Measurements from ENCODE around the gene ADI1.
"Not testable (repeated sequence)": the region's sequence is repeated elsewhere in the genome, so short reads cannot be mapped to it uniquely, and the experiment has no call there.

ADI1 gene

DNA sequence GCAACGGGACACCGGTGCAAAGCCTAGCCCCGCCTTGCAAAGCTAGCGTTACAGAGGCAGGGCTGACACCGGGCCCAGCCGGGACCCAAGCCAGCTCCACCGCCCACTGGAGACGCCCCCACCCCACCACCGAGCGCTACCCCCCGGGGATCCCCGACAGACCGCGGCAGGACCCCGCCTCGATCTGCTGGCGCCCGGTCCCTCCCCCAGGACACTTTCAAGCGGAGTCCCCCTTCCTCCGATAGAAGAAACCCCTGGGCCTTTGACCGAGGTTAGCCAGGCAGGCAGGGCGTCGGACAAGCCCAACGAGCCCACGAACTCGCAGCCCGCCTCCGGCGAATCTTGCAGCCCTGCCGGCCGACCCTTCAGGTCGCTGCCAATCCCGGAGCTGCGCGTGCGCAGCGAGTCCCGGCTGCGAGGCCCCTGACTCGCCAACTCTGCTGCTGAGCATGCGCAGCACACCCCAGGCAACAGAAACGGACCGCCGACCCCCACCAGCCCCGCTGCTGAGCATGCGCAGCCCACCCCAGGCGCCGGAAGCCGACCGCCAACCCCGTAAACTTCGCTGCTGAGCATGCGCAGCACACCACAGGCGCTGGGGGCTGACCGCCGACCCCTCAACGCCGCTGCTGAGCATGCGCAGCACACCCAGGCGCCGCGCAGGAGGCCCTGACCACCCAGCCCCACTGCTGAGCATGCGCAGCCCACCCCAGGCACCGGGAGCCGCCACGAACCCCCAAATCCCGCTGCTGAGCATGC, 656 bp downstream of the ADI1 start:
- Histone ChIP-seq H3K79me2 (ENCODE audit: low read length) (peaks cover 28% of the 10 kb centered on the region), H3K4me2 (ENCODE audit: low read depth, low read length) (peak overlapping the region; percentile 93), H2AFZ (ENCODE audit: low read length) (peak overlapping the region; percentile 87), H3K4me3 (ENCODE audit: low read length) (peak overlapping the region; percentile 75), H3K4me1 (ENCODE audit: low read length) (peaks cover 19% of the 10 kb centered on the region), H4K20me1 (ENCODE audit: insufficient read depth, low read length) (no peaks in the 10 kb centered on the region), H3F3A (ENCODE audit: insufficient read depth, low read length) (no peaks in the 10 kb centered on the region), H3K9ac (ENCODE audit: low read length) (peak overlapping the region; percentile 95), H3K9me2 (replicated peaks; ENCODE audit: insufficient read depth, low read length) (no peaks in the 10 kb centered on the region), H3K27ac (ENCODE audit: low read length) (peak overlapping the region; percentile 91), H3K27me3 (replicated peaks; ENCODE audit: insufficient read depth, low read length) (no peaks in the 10 kb centered on the region), H3K9me3 (replicated peaks; ENCODE audit: insufficient read depth, low read length) (no peaks in the 10 kb centered on the region), H3K36me3 (replicated peaks; ENCODE audit: insufficient read depth, low read length) (0 out of 2 replicates have a peak, but pooled peaks cover 3% of the 10 kb centered on the region)
- TF ChIP-seq EZH2 (optimal IDR thresholded peaks at IDR 0.05; ENCODE audit: low read depth, low read length) (no peak), EZH2phosphoT487 (IDR thresholded peaks at IDR 0.05; ENCODE audit: low read length) (no peak)
- TF ChIP-seq, protein P1, sequence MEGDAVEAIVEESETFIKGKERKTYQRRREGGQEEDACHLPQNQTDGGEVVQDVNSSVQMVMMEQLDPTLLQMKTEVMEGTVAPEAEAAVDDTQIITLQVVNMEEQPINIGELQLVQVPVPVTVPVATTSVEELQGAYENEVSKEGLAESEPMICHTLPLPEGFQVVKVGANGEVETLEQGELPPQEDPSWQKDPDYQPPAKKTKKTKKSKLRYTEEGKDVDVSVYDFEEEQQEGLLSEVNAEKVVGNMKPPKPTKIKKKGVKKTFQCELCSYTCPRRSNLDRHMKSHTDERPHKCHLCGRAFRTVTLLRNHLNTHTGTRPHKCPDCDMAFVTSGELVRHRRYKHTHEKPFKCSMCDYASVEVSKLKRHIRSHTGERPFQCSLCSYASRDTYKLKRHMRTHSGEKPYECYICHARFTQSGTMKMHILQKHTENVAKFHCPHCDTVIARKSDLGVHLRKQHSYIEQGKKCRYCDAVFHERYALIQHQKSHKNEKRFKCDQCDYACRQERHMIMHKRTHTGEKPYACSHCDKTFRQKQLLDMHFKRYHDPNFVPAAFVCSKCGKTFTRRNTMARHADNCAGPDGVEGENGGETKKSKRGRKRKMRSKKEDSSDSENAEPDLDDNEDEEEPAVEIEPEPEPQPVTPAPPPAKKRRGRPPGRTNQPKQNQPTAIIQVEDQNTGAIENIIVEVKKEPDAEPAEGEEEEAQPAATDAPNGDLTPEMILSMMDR (IDR thresholded peaks at IDR 0.05; ENCODE audit: low read length), result no peak
- DNase-seq, result peak; percentile 96

- peaks cover 23% of the 10 kb centered on the region for H3K4me1 ChIP-seq (ENCODE audit: low read length)
- H3K36me3 ChIP-seq (replicated peaks; ENCODE audit: insufficient read depth, low read length), result 0 out of 2 replicates have a peak, but pooled peaks cover 5% of the 10 kb centered on the region
- H3K9me3 ChIP-seq (replicated peaks; ENCODE audit: insufficient read depth, low read length), result no peaks in the 10 kb centered on the region
- H4K20me1 ChIP-seq (ENCODE audit: insufficient read depth, low read length), result no peaks in the 10 kb centered on the region
- H3K4me3 ChIP-seq (ENCODE audit: low read length), result peak overlapping the region; percentile 75
- H3F3A ChIP-seq (ENCODE audit: insufficient read depth, low read length), result no peaks in the 10 kb centered on the region
- no peaks in the 10 kb centered on the region for H3K9me2 ChIP-seq (replicated peaks; ENCODE audit: insufficient read depth, low read length)
- H3K4me2 ChIP-seq (ENCODE audit: low read depth, low read length), result peak overlapping the region; percentile 89
- peak overlapping the region; percentile 91; the same call in 1 of the 2 replicates for H3K27ac ChIP-seq (ENCODE audit: low read length)
- H2AFZ ChIP-seq (ENCODE audit: low read length), result peak overlapping the region; percentile 62
- H3K79me2 ChIP-seq (ENCODE audit: low read length), result peaks cover 28% of the 10 kb centered on the region
- H3K9ac ChIP-seq (ENCODE audit: low read length), result peak overlapping the region; percentile 95
- TF ChIP-seq, protein P1 (IDR thresholded peaks at IDR 0.05; ENCODE audit: low read length), result no peak
- no peak for TF ChIP-seq EZH2 (optimal IDR thresholded peaks at IDR 0.05; ENCODE audit: low read depth, low read length)
- no peak for TF ChIP-seq EZH2phosphoT487 (IDR thresholded peaks at IDR 0.05; ENCODE audit: low read length)
- DNase-seq, result no peak
- no peaks in the 10 kb centered on the region for H3K27me3 ChIP-seq (replicated peaks; ENCODE audit: insufficient read depth, low read length)
Measured at GRCh38 chr2:3517948-3518495, 1.3 kb downstream of the ADI1 start.

DNA sequence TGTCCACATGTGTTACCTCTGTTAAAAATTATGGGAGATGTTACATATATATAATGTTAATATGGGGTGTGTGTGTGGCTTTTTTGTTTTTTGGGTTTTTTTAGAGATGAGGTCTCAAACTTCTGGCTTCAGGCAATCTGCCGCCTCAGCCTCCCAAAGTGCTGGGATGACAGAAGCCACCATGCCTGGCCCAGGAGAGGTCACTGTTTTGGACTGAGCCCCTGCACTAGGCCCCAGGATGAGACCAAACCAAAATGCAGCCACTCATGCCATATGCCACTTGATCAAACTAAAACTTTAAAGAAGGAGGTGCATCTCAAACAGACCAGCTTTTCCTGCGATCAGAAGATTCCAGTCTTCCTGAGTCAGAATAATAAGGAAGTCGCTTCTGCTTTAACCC, 2.5 kb downstream of the ADI1 start:
- no peak for DNase-seq
- no peaks in the 10 kb centered on the region for H3K9me3 ChIP-seq (replicated peaks; ENCODE audit: insufficient read depth, low read length)
- no peak overlapping the region for H2AFZ ChIP-seq (ENCODE audit: low read length)
- no peaks in the 10 kb centered on the region for H4K20me1 ChIP-seq (ENCODE audit: insufficient read depth, low read length)
- H3K4me1 ChIP-seq (ENCODE audit: low read length), result peaks cover 23% of the 10 kb centered on the region
- no peak for TF ChIP-seq EZH2phosphoT487 (IDR thresholded peaks at IDR 0.05; ENCODE audit: low read length)
- H3K27me3 ChIP-seq (replicated peaks; ENCODE audit: insufficient read depth, low read length), result no peaks in the 10 kb centered on the region
- no peaks in the 10 kb centered on the region for H3F3A ChIP-seq (ENCODE audit: insufficient read depth, low read length)
- H3K9me2 ChIP-seq (replicated peaks; ENCODE audit: insufficient read depth, low read length), result no peaks in the 10 kb centered on the region
- no peak overlapping the region for H3K4me2 ChIP-seq (ENCODE audit: low read depth, low read length)
- no peak overlapping the region for H3K9ac ChIP-seq (ENCODE audit: low read length)
- H3K79me2 ChIP-seq (ENCODE audit: low read length), result peaks cover 28% of the 10 kb centered on the region
- H3K4me3 ChIP-seq (ENCODE audit: low read length), result no peak overlapping the region
- no peak overlapping the region for H3K27ac ChIP-seq (ENCODE audit: low read length)
- peaks cover 5% of the 10 kb centered on the region; the same call in 1 of the 2 replicates for H3K36me3 ChIP-seq (replicated peaks; ENCODE audit: insufficient read depth, low read length)

GRCh38 chr2:3515438-3515837, 3.9 kb downstream of the ADI1 start:
- H3K79me2 ChIP-seq (ENCODE audit: low read length), result peaks cover 28% of the 10 kb centered on the region
- not testable (repeated sequence) for H3K9ac ChIP-seq (ENCODE audit: low read length); H3K4me3 ChIP-seq (ENCODE audit: low read length); H2AFZ ChIP-seq (ENCODE audit: low read length); H3K27ac ChIP-seq (ENCODE audit: low read length); H3K27me3 ChIP-seq (replicated peaks; ENCODE audit: insufficient read depth, low read length); H4K20me1 ChIP-seq (ENCODE audit: insufficient read depth, low read length); H3K4me2 ChIP-seq (ENCODE audit: low read depth, low read length); H3K9me3 ChIP-seq (replicated peaks; ENCODE audit: insufficient read depth, low read length); H3K9me2 ChIP-seq (replicated peaks; ENCODE audit: insufficient read depth, low read length); H3F3A ChIP-seq (ENCODE audit: insufficient read depth, low read length); DNase-seq; H3K36me3 ChIP-seq (replicated peaks; ENCODE audit: insufficient read depth, low read length)
- H3K4me1 ChIP-seq (ENCODE audit: low read length), result peaks cover 20% of the 10 kb centered on the region

Measured in MM.1S (cell line).